ENCODE results near the gene GBX1.

GRCh38 chr7:151146761-151147160 lies 20.7 kb downstream of the GBX1 start:
- TF ChIP-seq CTCF (IDR thresholded peaks at IDR 0.05) (no peak), POLR2A (IDR thresholded peaks at IDR 0.05) (no peak)

All from adrenal gland (tissue), 5 donors.